Lower lobe of right lung (tissue), 2 donors: ENCODE data around the gene GSG1L. TPM values are rescaled to one million over a fixed set of nuclear protein-coding genes. Genes with fewer than 3 reads are reported as not detected.
A peak's percentile ranks its signal among the peaks of the same experiment; 100 is the strongest.

Source experiments
- ATAC-seq, 2 donors: fragments of 200-7000 bp; cut with Tn5 transposase; one replicate each; pipeline ENCODE4 v1.9.1; 2020 to 2022; ENCODE audit warnings: mild to moderate bottlenecking in 2 of 2, moderate library complexity in 2 of 2
- DNase-seq: peaks from one replicate; pipeline ENCODE4 v3.0.0-alpha.2; 2020
- H3K27ac ChIP-seq: fragments of 200-600 bp; one replicate; pipeline ENCODE4 v1.8.0; 2022
- H3K27me3 ChIP-seq: fragments of 200-600 bp; one replicate; pipeline ENCODE4 v1.8.0; 2022; ENCODE audit warnings: low read depth
- H3K36me3 ChIP-seq: fragments of 200-600 bp; one replicate; pipeline ENCODE4 v1.8.0; 2022; ENCODE audit warnings: mild to moderate bottlenecking
- H3K4me1 ChIP-seq: fragments of 200-600 bp; one replicate; pipeline ENCODE4 v1.8.0; 2022
- H3K4me3 ChIP-seq: fragments of 200-600 bp; one replicate; pipeline ENCODE4 v1.8.0; 2022; ENCODE audit warnings: mild to moderate bottlenecking
- H3K9me3 ChIP-seq: fragments of 200-600 bp; one replicate; pipeline ENCODE4 v1.8.0; 2022
- CTCF ChIP-seq: fragments of 200-600 bp; IDR thresholded peaks from one replicate; pipeline ENCODE4 v1.8.0; 2022; ENCODE audit warnings: antibody characterized with exemption, mild to moderate bottlenecking
- intact Hi-C: fragments of 100-400 bp; cut with DNase I; formaldehyde crosslinking; loops from one replicate; pipeline ENCODE4 v1.11.0; 2022
- total RNA-seq: library from RNA; stranded (reverse); fragmentation: NEBNext Ultra II Directional; extraction: Animal tissue kit (Norgen Biotek cat#: 25700); gene quantifications from one replicate; pipeline ENCODE4 v1.2.1, GENCODE V29; 2021
- donor health status: DM: no; HTN: yes; CAD: no; lungs with severe emphysema.

Gene GSG1L
- total RNA-seq, 1 donor from 2014 or later = 0.30 TPM

- no peak overlapping the region for H3K27ac ChIP-seq
- H3K4me1 ChIP-seq = no peaks in the 10 kb centered on the region
- ATAC-seq (no peak), DNase-seq (no peak)
- H3K27me3 ChIP-seq = no peaks in the 10 kb centered on the region
- peaks cover 3% of the 10 kb centered on the region for H3K9me3 ChIP-seq
- no peak overlapping the region for H3K4me3 ChIP-seq
- TF ChIP-seq CTCF = no peak
- intact Hi-C loops = no loop called here
- no peaks in the 10 kb centered on the region for H3K36me3 ChIP-seq
These were observed 68.1 kb downstream of the GSG1L start for GRCh38 chr16:27995378-27995777.

- Histone ChIP-seq H3K36me3 (no peaks in the 10 kb centered on the region), H3K9me3 (peaks cover 3% of the 10 kb centered on the region), H3K27me3 (no peaks in the 10 kb centered on the region), H3K4me3 (no peak overlapping the region), H3K27ac (no peak overlapping the region), H3K4me1 (no peaks in the 10 kb centered on the region)
- intact Hi-C loops = no loop called here
- ATAC-seq (no peak), DNase-seq (no peak)
- TF ChIP-seq CTCF = no peak
These were observed 68.8 kb downstream of the GSG1L start for GRCh38 chr16:27994686-27995085.

- ATAC-seq (no peak), DNase-seq (no peak)
- H3K27me3 ChIP-seq = no peaks in the 10 kb centered on the region
- peaks cover 3% of the 10 kb centered on the region for H3K9me3 ChIP-seq
- H3K4me1 ChIP-seq = no peaks in the 10 kb centered on the region
- no peak overlapping the region for H3K4me3 ChIP-seq
- TF ChIP-seq CTCF = no peak
- intact Hi-C loops = no loop called here
- no peak overlapping the region for H3K27ac ChIP-seq
- no peaks in the 10 kb centered on the region for H3K36me3 ChIP-seq
These were observed 69.9 kb downstream of the GSG1L start for GRCh38 chr16:27993587-27993986.

- ATAC-seq (no peak), DNase-seq (no peak)
- peaks cover 3% of the 10 kb centered on the region for H3K9me3 ChIP-seq
These were observed 71.6 kb downstream of the GSG1L start for GRCh38 chr16:27991876-27992275.

GRCh38 chr16:27985981-27986380, 77.5 kb downstream of the GSG1L start:
- Histone ChIP-seq H3K9me3 (no peaks in the 10 kb centered on the region), H3K4me3 (no peak overlapping the region), H3K27ac (no peak overlapping the region), H3K4me1 (no peaks in the 10 kb centered on the region), H3K36me3 (no peaks in the 10 kb centered on the region), H3K27me3 (no peaks in the 10 kb centered on the region)
- TF ChIP-seq CTCF = no peak
- intact Hi-C loops = no loop called here
- DNase-seq (peak; percentile 0), ATAC-seq (no peak)

More at GRCh38 chr16:27991876-27992275, 71.6 kb downstream of the GSG1L start:
- H3K27ac ChIP-seq = no peak overlapping the region
- intact Hi-C loops = no loop called here
- H3K36me3 ChIP-seq = no peaks in the 10 kb centered on the region
- H3K4me1 ChIP-seq = no peaks in the 10 kb centered on the region
- TF ChIP-seq CTCF = no peak
- H3K27me3 ChIP-seq = no peaks in the 10 kb centered on the region
- no peak overlapping the region for H3K4me3 ChIP-seq

- Histone ChIP-seq H3K9me3 (no peaks in the 10 kb centered on the region), H3K27ac (no peak overlapping the region), H3K36me3 (no peaks in the 10 kb centered on the region), H3K4me3 (no peak overlapping the region), H3K27me3 (no peaks in the 10 kb centered on the region), H3K4me1 (no peaks in the 10 kb centered on the region)
- intact Hi-C loops = no loop called here
- ATAC-seq (no peak), DNase-seq (peak; percentile 9)
- TF ChIP-seq CTCF = no peak
These were observed 79.4 kb downstream of the GSG1L start for GRCh38 chr16:27984121-27984520.
